Limb (tissue), 2 donors: Measurements from ENCODE around the gene CPE.

Source experiments
- DNase-seq, 2 donors: peaks; one replicate each; pipeline ENCODE4 v3.0.0-alpha.2; 2016; ENCODE audit errors: extremely low spot score in 2 of 2

CPE gene

GRCh38 chr4:165506849-165507248, 128.0 kb downstream of the CPE start:
- DNase-seq, result no peak

- no peak for DNase-seq
These were observed 128.6 kb downstream of the CPE start for GRCh38 chr4:165507381-165507780.

GRCh38 chr4:165508372-165509120, 129.7 kb downstream of the CPE start:
- DNase-seq, result no peak

- DNase-seq, result no peak
These were observed 133.6 kb downstream of the CPE start for GRCh38 chr4:165512424-165512823.

GRCh38 chr4:165514739-165515138, 135.9 kb downstream of the CPE start:
- no peak for DNase-seq

GRCh38 chr4:165515201-165515600, 136.4 kb downstream of the CPE start:
- no peak for DNase-seq

GRCh38 chr4:165516281-165516833, 137.5 kb downstream of the CPE start:
- DNase-seq, result no peak

GRCh38 chr4:165517216-165517615, 138.4 kb downstream of the CPE start:
- no peak for DNase-seq

- DNase-seq, result no peak
These were observed 139.3 kb downstream of the CPE start for GRCh38 chr4:165518024-165518616.

- no peak for DNase-seq
These were observed 139.9 kb downstream of the CPE start for GRCh38 chr4:165518686-165519085.

- peak in 1 of 2 donors; percentile 24 for DNase-seq
These were observed 140.8 kb downstream of the CPE start for GRCh38 chr4:165519591-165519990.

GRCh38 chr4:165520086-165520485, 141.3 kb downstream of the CPE start:
- DNase-seq, result no peak

- no peak for DNase-seq
These were observed 143.2 kb downstream of the CPE start for GRCh38 chr4:165522050-165522449.

GRCh38 chr4:165524532-165525190, 145.9 kb downstream of the CPE start:
- no peak for DNase-seq

GRCh38 chr4:165532976-165533375, 154.2 kb downstream of the CPE start:
- no peak for DNase-seq

GRCh38 chr4:165537028-165537648, 158.3 kb downstream of the CPE start:
- peak in 1 of 2 donors; percentile 74 for DNase-seq

- no peak for DNase-seq
These were observed 161.0 kb downstream of the CPE start for GRCh38 chr4:165539801-165540200.

- DNase-seq, result no peak
These were observed 161.5 kb downstream of the CPE start for GRCh38 chr4:165540206-165540830.

GRCh38 chr4:165541851-165542459, 163.1 kb downstream of the CPE start:
- DNase-seq, result no peak

- DNase-seq, result no peak
These were observed 163.7 kb downstream of the CPE start for GRCh38 chr4:165542476-165542875.
